ENCODE results near the gene C14orf132. TPM values are rescaled to one million over a fixed set of nuclear protein-coding genes. Genes with fewer than 3 reads are reported as not detected.
A peak's percentile ranks its signal among the peaks of the same experiment; 100 is the strongest.

The C14orf132 gene
- total and polyA plus RNA-seq, 5 experiments from 2014 or later = 0.57 to 4.6 (median 2.4) TPM; not detected in 1

DNA sequence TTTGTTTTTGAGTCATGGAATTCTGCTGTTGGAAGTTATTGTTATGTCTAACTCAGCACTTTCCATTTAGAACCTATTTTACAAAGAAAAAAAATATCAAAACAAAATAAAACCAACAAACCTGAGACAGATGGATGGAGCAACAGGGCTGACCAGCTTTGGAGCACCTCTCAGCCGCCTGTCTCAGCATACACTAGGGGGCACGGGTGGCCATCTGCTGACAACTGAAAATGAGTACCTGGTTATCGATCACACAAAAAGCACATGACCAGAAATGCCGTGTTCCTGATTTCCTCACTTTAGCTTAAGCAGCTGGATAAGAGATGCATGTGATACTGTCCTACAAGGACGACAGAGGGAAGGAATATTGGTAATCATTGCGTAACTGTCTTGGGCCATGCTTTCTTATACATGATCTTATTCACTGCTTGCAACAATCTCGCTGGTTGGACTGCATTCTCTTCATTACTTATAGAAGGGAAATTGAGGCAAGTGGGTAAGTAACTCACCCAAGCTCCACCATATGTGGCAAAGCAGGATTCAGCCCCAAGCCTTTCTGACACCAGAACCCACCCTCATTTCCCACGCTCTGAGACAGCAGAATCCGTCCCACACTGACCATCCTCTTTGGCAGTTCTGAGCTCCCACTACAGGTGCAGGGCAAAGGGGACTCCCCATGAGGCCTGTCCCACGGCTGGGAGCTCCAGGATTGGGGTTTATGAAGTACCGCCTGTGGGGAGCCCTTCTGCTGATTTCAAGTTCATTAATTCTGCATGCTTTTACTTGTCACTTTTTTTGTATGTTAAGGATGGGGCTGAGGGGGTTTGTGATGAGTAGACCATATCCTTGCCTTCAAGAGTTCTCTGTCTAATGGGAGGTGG lies 43.5 kb downstream of the C14orf132 start:
- POLR2A ChIA-PET = no interaction called here
- Mint-ChIP-seq H3K4me3 (no peak overlapping the region), H3K4me1 (peaks cover 0 to 1% (median 0%) of the 10 kb centered on the region in 4 donors), H3K27ac (no peak overlapping the region), H3K36me3 (peaks cover 0 to 11% (median 0%) of the 10 kb centered on the region in 3 donors), H3K9me3 (peaks cover 0 to 15% (median 0%) of the 10 kb centered on the region in 9 donors), H3K27me3 (peaks cover 9 to 59% (median 13%) of the 10 kb centered on the region in 5 donors)
- no peak for DNase-seq
- no peak for ATAC-seq

DNA sequence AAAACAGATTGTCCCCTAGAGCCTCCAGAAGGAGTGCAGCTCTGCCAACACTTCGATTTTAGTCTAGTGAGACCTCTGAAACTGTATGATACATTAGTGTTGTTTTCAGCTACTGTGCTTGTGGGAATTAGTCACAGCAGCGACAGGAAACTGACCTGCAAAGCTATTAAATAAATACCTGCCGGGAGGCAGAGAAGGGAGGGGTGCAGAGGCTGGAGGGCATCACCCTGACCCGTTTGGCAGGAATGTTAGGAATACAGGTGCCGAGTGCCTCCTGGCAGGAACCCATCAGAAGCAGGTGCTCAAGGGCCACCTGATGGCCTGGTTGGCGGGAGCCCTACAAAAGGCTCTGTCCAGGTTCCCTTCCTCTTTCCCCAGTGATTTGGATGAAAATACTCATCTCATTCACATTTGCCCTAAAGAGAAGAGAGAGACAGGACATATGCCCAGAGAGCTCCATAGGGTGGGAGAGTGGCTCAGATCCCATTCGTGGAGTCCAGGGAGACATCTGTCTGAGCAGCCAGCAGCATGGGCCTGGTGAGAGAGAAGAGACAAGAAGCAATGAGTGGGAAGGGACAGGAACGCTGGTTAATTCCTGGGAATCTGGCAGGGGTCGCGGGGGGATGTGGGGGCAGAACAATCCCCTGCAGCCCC lies 44.6 kb downstream of the C14orf132 start:
- DNase-seq (no peak), ATAC-seq (no peak)
- Mint-ChIP-seq H3K36me3 (peaks cover 0 to 11% (median 0%) of the 10 kb centered on the region in 3 donors), H3K4me3 (no peak overlapping the region), H3K9me3 (peaks cover 0 to 15% (median 0%) of the 10 kb centered on the region in 9 donors), H3K27me3 (peaks cover 9 to 49% (median 13%) of the 10 kb centered on the region in 5 donors), H3K4me1 (peaks cover 0 to 1% (median 0%) of the 10 kb centered on the region in 4 donors), H3K27ac (no peak overlapping the region)
- POLR2A ChIA-PET = no interaction called here

DNA sequence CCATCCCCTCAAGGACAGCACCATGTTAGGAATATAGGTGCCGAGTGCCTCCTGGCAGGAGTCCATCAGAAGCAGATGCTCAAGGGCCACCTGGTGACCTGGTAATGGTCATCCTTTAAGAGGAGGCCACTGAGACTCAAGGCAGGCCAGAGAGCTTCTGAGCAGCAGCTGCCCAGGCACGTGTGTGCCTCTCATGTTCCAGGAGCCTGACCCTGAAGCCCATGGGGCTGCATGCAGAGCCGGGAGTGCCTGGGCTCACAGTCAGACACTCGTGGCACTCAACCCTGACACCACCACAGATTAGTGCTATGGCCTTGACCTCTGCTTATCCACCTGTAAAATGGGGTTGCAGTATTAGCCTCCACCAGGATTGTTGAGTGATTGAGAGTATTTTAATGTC lies 45.6 kb downstream of the C14orf132 start:
- H3K27ac Mint-ChIP-seq = no peak overlapping the region
- ATAC-seq (no peak), DNase-seq (no peak)
- H3K27me3 Mint-ChIP-seq = peaks cover 9 to 50% (median 12%) of the 10 kb centered on the region in 5 donors
- POLR2A ChIA-PET = no interaction called here
- H3K4me1 Mint-ChIP-seq = peaks cover 0 to 1% (median 0%) of the 10 kb centered on the region in 4 donors
- H3K36me3 Mint-ChIP-seq = peaks cover 0 to 6% (median 0%) of the 10 kb centered on the region in 3 donors
- no peak overlapping the region for H3K4me3 Mint-ChIP-seq
- H3K9me3 Mint-ChIP-seq = peaks cover 0 to 15% (median 0%) of the 10 kb centered on the region in 9 donors

DNA sequence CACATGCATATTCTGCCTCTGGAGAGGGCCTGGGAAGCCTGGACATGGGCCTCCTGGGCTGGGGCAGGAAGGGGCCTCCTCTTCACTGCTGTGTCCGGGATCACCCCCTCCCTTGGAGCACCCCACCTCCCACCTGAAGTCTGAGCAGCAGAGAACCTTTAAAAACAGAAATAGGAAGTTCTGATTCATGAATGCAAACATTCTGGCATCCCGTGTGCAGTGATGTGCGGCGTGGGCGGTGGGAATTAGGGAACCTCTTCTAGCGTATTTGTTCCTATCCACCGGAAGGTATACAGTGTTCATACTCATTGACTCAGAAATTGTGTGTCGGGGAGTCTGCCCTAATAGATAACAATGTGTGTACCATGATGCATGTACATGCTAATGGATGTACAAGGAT lies 46.2 kb downstream of the C14orf132 start:
- POLR2A ChIA-PET = no interaction called here
- ATAC-seq (no peak), DNase-seq (no peak)
- Mint-ChIP-seq H3K36me3 (peaks cover 0 to 6% (median 0%) of the 10 kb centered on the region in 3 donors), H3K4me3 (no peak overlapping the region), H3K4me1 (peaks cover 0 to 1% (median 0%) of the 10 kb centered on the region in 4 donors), H3K27ac (no peak overlapping the region), H3K9me3 (peaks cover 0 to 10% (median 0%) of the 10 kb centered on the region in 9 donors), H3K27me3 (peaks cover 9 to 46% (median 12%) of the 10 kb centered on the region in 5 donors)

DNA sequence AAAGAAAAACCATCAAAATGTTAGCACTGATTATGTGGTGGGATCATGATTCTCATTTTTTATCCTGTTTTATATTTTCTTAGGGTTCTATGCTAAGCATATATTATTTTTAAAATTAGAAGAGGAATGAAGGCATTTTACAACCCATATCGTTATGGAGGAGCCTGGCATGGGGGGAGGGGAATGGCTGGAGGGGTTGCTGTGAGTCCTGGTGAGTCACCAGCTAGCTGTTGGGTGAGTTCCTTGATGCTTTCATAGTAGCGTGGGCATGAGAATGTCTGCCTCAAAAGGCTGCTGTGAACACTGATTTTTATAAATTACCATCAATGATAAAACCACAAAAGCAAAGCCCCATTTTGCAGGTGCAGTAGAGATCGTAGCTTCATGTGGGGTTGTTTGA lies 46.9 kb downstream of the C14orf132 start:
- DNase-seq (no peak), ATAC-seq (no peak)
- Mint-ChIP-seq H3K27ac (no peak overlapping the region), H3K4me3 (no peak overlapping the region), H3K36me3 (peaks cover 0 to 3% (median 0%) of the 10 kb centered on the region in 3 donors), H3K27me3 (peaks cover 2 to 41% (median 9%) of the 10 kb centered on the region in 5 donors), H3K4me1 (peaks cover 0 to 1% (median 0%) of the 10 kb centered on the region in 4 donors), H3K9me3 (peaks cover 0 to 4% (median 0%) of the 10 kb centered on the region in 9 donors)
- POLR2A ChIA-PET = no interaction called here

DNA sequence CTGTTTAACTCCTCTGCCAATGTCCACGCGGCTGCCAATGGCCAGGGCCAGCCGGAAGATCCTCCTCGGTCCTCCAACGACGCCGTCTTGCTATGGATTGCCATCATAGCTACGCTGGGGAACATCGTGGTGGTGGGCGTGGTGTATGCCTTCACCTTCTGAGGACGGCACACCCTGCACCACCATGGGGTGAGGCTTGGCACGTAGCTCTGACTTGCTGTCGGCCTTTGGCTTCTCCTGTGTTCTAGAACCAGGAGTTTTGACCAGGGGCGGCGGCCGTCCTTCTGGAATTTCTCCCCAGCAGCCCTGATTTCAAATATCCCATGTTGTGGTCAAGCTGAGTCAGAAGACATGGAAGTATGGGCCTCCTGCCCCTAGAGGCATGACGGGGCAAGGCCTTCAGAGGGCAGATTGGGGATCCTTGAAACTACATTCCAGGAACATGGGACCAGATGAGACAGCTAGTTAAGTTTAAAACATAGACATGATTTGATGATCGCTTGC lies 47.5 kb downstream of the C14orf132 start:
- no peak for ATAC-seq
- POLR2A ChIA-PET = no interaction called here
- peak overlapping the region in 1 of 10 donors; percentile 27 for H3K27ac Mint-ChIP-seq

DNA sequence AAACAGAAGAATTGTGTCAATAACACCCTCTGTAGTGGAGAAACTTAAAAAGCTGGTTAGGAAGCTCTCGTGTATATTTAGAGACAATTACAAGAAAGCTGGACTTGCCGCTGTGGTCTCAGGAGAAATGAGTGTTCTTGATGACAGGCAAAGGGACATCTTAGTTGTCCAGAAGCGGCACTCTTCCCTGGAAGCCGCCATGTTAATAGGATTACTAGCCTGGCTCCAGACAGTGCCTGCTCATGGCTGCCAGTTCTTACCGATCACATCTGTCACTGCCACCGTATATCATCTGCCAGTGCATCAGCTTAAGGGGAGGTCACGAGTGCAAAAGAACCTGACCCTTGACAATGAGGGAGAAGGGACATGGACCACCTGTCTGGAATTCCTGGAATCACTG lies 48.9 kb downstream of the C14orf132 start:
- Mint-ChIP-seq H3K4me3 (no peak overlapping the region), H3K4me1 (peaks cover 0 to 1% (median 0%) of the 10 kb centered on the region in 4 donors)

More for the DNA sequence above, 47.5 kb downstream of the C14orf132 start:
- Mint-ChIP-seq H3K9me3 (no peaks in the 10 kb centered on the region), H3K4me3 (no peak overlapping the region), H3K4me1 (peaks cover 0 to 1% (median 0%) of the 10 kb centered on the region in 4 donors), H3K27me3 (peaks cover 0 to 39% (median 8%) of the 10 kb centered on the region in 5 donors), H3K36me3 (no peaks in the 10 kb centered on the region)
- DNase-seq = no peak

DNA sequence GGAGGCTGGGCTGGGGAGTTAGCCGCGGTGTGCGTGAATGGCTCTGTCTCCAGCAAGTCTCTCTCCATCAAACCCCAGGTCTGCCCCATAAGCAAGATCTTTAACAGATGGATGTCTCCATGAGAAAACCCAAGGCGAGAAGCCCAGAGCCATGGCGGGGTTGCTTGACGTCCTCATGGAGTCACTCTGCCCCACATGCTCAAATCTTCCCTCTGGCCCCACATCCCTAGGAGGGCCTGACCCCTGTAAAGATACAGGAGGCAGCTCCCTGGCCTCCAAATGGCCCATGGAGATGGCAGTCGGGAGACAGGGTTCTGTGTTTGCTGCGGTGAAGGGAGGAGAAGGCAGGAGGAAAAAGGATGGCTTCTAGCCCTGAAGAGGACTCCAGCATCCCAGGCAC lies 49.3 kb downstream of the C14orf132 start:
- no peak overlapping the region for H3K4me3 Mint-ChIP-seq
- POLR2A ChIA-PET = no interaction called here
- peaks cover 0 to 35% (median 6%) of the 10 kb centered on the region in 5 donors for H3K27me3 Mint-ChIP-seq
- DNase-seq = no peak
- H3K4me1 Mint-ChIP-seq = no peaks in the 10 kb centered on the region
- H3K9me3 Mint-ChIP-seq = no peaks in the 10 kb centered on the region
- no peaks in the 10 kb centered on the region for H3K36me3 Mint-ChIP-seq
- ATAC-seq = no peak
- H3K27ac Mint-ChIP-seq = no peak overlapping the region

More for the DNA sequence above, 48.9 kb downstream of the C14orf132 start:
- peaks cover 0 to 38% (median 8%) of the 10 kb centered on the region in 5 donors for H3K27me3 Mint-ChIP-seq
- H3K9me3 Mint-ChIP-seq = no peaks in the 10 kb centered on the region
- no peak for ATAC-seq
- H3K36me3 Mint-ChIP-seq = no peaks in the 10 kb centered on the region
- POLR2A ChIA-PET = no interaction called here
- DNase-seq = no peak
- H3K27ac Mint-ChIP-seq = no peak overlapping the region

DNA sequence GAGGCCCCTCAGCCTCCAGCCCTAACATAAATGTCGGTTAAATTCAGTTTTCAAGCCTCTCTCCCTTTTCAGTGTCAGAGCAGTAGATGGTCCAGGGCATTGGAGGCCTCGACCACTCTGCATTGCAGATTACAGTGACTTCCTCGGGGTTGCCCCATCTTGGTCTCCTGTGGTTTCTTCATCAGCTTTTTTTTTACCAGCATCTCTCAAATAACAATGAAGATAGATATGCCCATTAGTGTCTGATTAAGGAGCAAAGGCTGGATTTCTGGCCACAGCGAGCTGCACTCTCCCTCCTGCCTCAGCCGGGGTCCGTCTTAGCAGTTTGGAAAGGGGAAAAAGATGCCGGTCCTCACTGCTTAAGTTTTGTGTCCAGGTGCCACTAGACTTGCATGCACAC lies 49.7 kb downstream of the C14orf132 start:
- DNase-seq (no peak), ATAC-seq (no peak)
- POLR2A ChIA-PET = no interaction called here
- no peak overlapping the region for H3K4me3 Mint-ChIP-seq
- H3K36me3 Mint-ChIP-seq = no peaks in the 10 kb centered on the region
- peaks cover 0 to 32% (median 5%) of the 10 kb centered on the region in 5 donors for H3K27me3 Mint-ChIP-seq
- H3K4me1 Mint-ChIP-seq = no peaks in the 10 kb centered on the region
- H3K27ac Mint-ChIP-seq = no peak overlapping the region
- no peaks in the 10 kb centered on the region for H3K9me3 Mint-ChIP-seq

DNA sequence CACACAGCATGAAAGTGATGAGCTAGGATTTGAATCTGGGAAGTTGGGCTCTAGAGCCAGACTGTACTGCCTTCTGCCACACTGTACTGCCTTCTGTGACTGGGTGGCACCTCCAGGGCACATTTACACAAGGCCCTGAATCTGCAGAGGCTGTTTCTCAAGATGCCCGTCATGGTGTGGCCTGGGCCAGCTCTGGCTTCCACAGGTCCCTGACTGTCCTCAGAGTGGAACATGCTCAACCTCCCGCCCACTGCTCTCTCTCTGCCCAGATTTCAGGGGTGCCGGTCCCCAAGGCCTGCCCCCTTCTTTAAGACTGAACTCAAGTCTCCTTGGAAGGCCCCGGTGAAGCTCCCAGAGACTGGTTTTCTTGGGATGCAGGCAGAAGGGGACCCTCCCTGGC lies 50.2 kb downstream of the C14orf132 start:
- H3K4me1 Mint-ChIP-seq = no peaks in the 10 kb centered on the region
- H3K4me3 Mint-ChIP-seq = no peak overlapping the region
- no peaks in the 10 kb centered on the region for H3K36me3 Mint-ChIP-seq
- DNase-seq = no peak
- POLR2A ChIA-PET = no interaction called here
- H3K27me3 Mint-ChIP-seq = peaks cover 0 to 32% (median 4%) of the 10 kb centered on the region in 5 donors
- ATAC-seq = no peak
- H3K27ac Mint-ChIP-seq = no peak overlapping the region
- H3K9me3 Mint-ChIP-seq = no peaks in the 10 kb centered on the region

DNA sequence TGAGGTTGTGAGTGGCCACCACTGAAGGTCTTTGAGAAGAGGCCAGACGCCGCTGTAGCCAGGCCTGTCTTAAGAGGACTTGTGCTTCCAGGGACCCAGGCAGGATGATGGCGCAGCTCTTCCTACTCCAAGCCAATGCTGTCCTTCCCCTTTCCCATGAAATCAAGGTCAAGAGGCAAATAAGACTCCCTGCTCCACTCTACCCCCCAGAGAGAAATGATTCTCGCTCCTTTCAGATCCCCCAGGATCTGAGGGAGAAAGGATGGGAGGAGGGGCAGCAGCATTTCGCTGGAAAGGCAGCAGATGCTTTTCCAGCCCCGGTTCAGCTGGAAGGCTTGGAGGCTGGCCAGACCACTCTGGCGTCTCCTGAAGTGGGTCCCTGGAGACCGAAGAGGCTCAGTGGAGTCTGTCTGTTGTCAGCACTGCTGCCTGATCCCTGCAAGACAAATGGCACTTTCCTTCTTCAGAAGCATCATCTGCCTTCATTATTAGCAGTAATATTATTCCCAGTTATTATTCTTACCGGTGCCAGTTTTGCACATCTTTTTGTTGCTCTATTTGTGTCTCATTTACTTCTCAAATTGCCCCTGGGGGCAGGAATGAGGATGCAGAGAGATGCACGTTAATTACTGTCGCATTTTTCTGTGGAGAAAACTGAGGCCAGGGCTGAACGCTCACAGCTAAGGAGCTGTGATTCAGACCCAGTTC lies 51.4 kb downstream of the C14orf132 start:
- POLR2A ChIA-PET = no interaction called here

DNA sequence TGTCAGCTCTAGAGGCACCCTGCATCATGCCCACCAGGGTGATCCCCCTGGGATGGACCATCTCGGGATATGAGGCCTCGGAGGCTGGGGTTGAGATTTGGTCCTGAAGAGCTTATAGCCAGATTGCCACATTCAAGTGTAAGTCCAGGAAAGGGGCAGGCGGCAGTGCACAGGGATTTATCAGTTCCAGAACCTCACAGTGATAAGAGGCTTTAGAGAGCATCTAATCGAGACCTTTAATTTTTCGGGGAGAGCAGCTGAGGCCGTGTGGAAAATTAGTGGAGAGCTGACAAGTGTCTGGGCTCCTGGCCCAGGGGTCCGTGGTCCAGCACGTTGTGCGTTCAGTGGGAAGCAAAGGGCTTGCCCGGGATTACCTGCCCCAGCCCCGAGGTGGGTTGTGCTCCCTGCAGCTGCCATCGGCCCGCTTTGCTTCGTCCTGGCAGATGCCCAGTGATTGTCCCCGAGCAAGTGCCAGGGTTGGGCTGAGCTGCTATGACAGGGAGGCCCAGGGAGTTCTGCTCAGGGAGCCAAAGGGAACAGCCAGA lies 52.1 kb downstream of the C14orf132 start:
- ATAC-seq (no peak), DNase-seq (no peak)
- POLR2A ChIA-PET = no interaction called here
- Mint-ChIP-seq H3K36me3 (no peaks in the 10 kb centered on the region), H3K27me3 (peaks cover 0 to 28% (median 2%) of the 10 kb centered on the region in 5 donors), H3K4me1 (no peaks in the 10 kb centered on the region), H3K27ac (no peak overlapping the region), H3K9me3 (no peaks in the 10 kb centered on the region), H3K4me3 (no peak overlapping the region)

More for the DNA sequence above, 51.4 kb downstream of the C14orf132 start:
- no peaks in the 10 kb centered on the region for H3K9me3 Mint-ChIP-seq
- ATAC-seq = no peak
- H3K27me3 Mint-ChIP-seq = peaks cover 0 to 34% (median 2%) of the 10 kb centered on the region in 5 donors
- H3K4me1 Mint-ChIP-seq = no peaks in the 10 kb centered on the region
- H3K4me3 Mint-ChIP-seq = no peak overlapping the region
- H3K36me3 Mint-ChIP-seq = no peaks in the 10 kb centered on the region
- no peak overlapping the region for H3K27ac Mint-ChIP-seq
- DNase-seq = no peak

All from naive thymus-derived CD8-positive, alpha-beta T cell (primary cell).